Upper lobe of left lung (tissue), 6 donors: ENCODE results near the gene MALRD1. TPM values are rescaled to one million over a fixed set of nuclear protein-coding genes. Genes with fewer than 3 reads are reported as not detected.

Experiments
- ATAC-seq, 2 donors: fragments of 200-7000 bp; cut with Tn5 transposase; one replicate each; pipeline ENCODE4 v1.9.1; 2022; ENCODE audit warnings: mild to moderate bottlenecking in 2 of 2, moderate library complexity in 2 of 2; ENCODE audit not compliant: low FRiP score in 2 of 2
- DNase-seq, 2 donors: peaks; one replicate each; pipeline ENCODE4 v3.0.0-alpha.2; 2019 to 2020
- H3K27ac ChIP-seq, 4 donors: fragments of 200-600 bp; sonication (generic); one replicate each; pipeline ENCODE4 v1.5.1; 2016 to 2019
- H3K27me3 ChIP-seq, 4 donors: fragments of 200-600 bp; sonication (generic); one replicate each; pipeline ENCODE4 v1.5.1; 2017 to 2019
- H3K36me3 ChIP-seq, 4 donors: fragments of 200-600 bp; sonication (generic); one replicate each; pipeline ENCODE4 v1.5.1; 2016 to 2019
- H3K4me1 ChIP-seq, 4 donors: fragments of 200-600 bp; sonication (generic); one replicate each; pipeline ENCODE4 v1.5.1; 2018 to 2019
- H3K4me3 ChIP-seq, 4 donors: fragments of 200-600 bp; sonication (generic); one replicate each; pipeline ENCODE4 v1.5.1; 2017 to 2019; ENCODE audit warnings: mild to moderate bottlenecking in 2 of 4, moderate library complexity in 1 of 4
- H3K9me3 ChIP-seq, 4 donors: fragments of 200-600 bp; sonication (generic); one replicate each; pipeline ENCODE4 v1.5.1; 2018 to 2019
- CTCF ChIP-seq, 6 experiments: fragments of 450-650 bp in 4 of 6; fragments of 200-600 bp in 2 of 6; sonication (generic) in 2 of 6; IDR thresholded peaks; one replicate each; pipeline ENCODE4 v1.5.1; 2016 to 2019; ENCODE audit warnings: antibody characterized with exemption in 6 of 6
- EP300 ChIP-seq, 4 donors: sonication (generic); formaldehyde crosslinking; IDR thresholded peaks; one replicate each; pipeline ENCODE4 v1.5.1; 2017; ENCODE audit warnings: antibody characterized with exemption in 4 of 4, control low read depth in 2 of 4
- POLR2A ChIP-seq, 4 donors: fragments of 450-650 bp; IDR thresholded peaks; one replicate each; pipeline ENCODE4 v1.5.1; 2016 to 2017; ENCODE audit warnings: antibody characterized with exemption in 4 of 4, mild to moderate bottlenecking in 2 of 4
- POLR2AphosphoS5 ChIP-seq, 2 donors: sonication (generic); formaldehyde crosslinking; IDR thresholded peaks; one replicate each; pipeline ENCODE4 v1.5.1; 2017; ENCODE audit warnings: antibody characterized with exemption in 2 of 2
- WGBS, 2 donors: methylation state at CpG; one replicate each; pipeline ENCODE4 v1.1.5; 2017 to 2018; 5-methylcytosine and 5-hydroxymethylcytosine counted together
- total RNA-seq, 6 donors: library from RNA; depleted of rRNA in 4 of 6; stranded (reverse); fragments of >200 nt in 4 of 6; gene quantifications; one replicate each; pipeline versions ENCODE4 v1.1.0 to v1.2.1, GENCODE V29; 2016 to 2021
- donor health status: DM: no; HTN: no; CAD: no; lungs with moderate emphysema.
- donor health status: DM: no; HTN: yes; CAD: no; lungs with severe emphysema.

MALRD1 gene
- total RNA-seq, 6 donors from 2014 or later = 2.7 to 21.0 (median 7.5) TPM

- no peak for ATAC-seq
- Histone ChIP-seq H3K9me3 (no peaks in the 10 kb centered on the region), H3K4me3 (no peak overlapping the region), H3K27ac (no peak overlapping the region), H3K36me3 (no peaks in the 10 kb centered on the region), H3K4me1 (no peaks in the 10 kb centered on the region), H3K27me3 (no peaks in the 10 kb centered on the region)
- TF ChIP-seq POLR2AphosphoS5 (IDR thresholded peaks at IDR 0.05) (no peak), CTCF (IDR thresholded peaks at IDR 0.05) (no peak), EP300 (IDR thresholded peaks at IDR 0.05) (no peak), POLR2A (IDR thresholded peaks at IDR 0.05) (no peak)
- no peak for DNase-seq
- 68 to 76% methylated on average over 3 of the region's 3 CpGs for WGBS, 2 donors
Observed at GRCh38 chr10:19194866-19195265, 146.3 kb downstream of the MALRD1 start.

- DNase-seq (no peak), ATAC-seq (no peak)
- TF ChIP-seq POLR2AphosphoS5 (IDR thresholded peaks at IDR 0.05) (no peak), POLR2A (IDR thresholded peaks at IDR 0.05) (no peak), CTCF (IDR thresholded peaks at IDR 0.05) (no peak), EP300 (IDR thresholded peaks at IDR 0.05) (no peak)
- Histone ChIP-seq H3K4me1 (no peaks in the 10 kb centered on the region), H3K27me3 (no peaks in the 10 kb centered on the region), H3K4me3 (no peak overlapping the region), H3K36me3 (no peaks in the 10 kb centered on the region), H3K27ac (no peak overlapping the region), H3K9me3 (no peaks in the 10 kb centered on the region)
- 70 to 76% methylated on average over 5 of the region's 5 CpGs for WGBS, 2 donors
Observed at GRCh38 chr10:19195698-19196097, 147.1 kb downstream of the MALRD1 start.

- no peak for DNase-seq
- H3K27ac ChIP-seq = no peak overlapping the region
- 77 to 87% methylated on average over 2 of the region's 2 CpGs for WGBS, 2 donors
- no peaks in the 10 kb centered on the region for H3K27me3 ChIP-seq
- no peaks in the 10 kb centered on the region for H3K36me3 ChIP-seq
- no peak for ATAC-seq
- no peaks in the 10 kb centered on the region for H3K4me1 ChIP-seq
- no peak overlapping the region for H3K4me3 ChIP-seq
- TF ChIP-seq EP300 (IDR thresholded peaks at IDR 0.05) (no peak), POLR2A (IDR thresholded peaks at IDR 0.05) (no peak), CTCF (IDR thresholded peaks at IDR 0.05) (no peak), POLR2AphosphoS5 (IDR thresholded peaks at IDR 0.05) (no peak)
- H3K9me3 ChIP-seq = no peaks in the 10 kb centered on the region
Observed at GRCh38 chr10:19200211-19200610, 151.6 kb downstream of the MALRD1 start.

- peak in 1 of 2 donors; percentile 71 for ATAC-seq
- WGBS, 2 donors = 66 to 72% methylated on average over 5 of the region's 5 CpGs
- DNase-seq = no peak
- H3K9me3 ChIP-seq = no peaks in the 10 kb centered on the region
- H3K27ac ChIP-seq = no peak overlapping the region
- H3K4me3 ChIP-seq = peak overlapping the region in 2 of 4 donors; percentile 18 to 30
- no peaks in the 10 kb centered on the region for H3K27me3 ChIP-seq
- H3K4me1 ChIP-seq = no peaks in the 10 kb centered on the region
- no peaks in the 10 kb centered on the region for H3K36me3 ChIP-seq
- TF ChIP-seq POLR2A (IDR thresholded peaks at IDR 0.05) = no peak
- TF ChIP-seq EP300 (IDR thresholded peaks at IDR 0.05) = no peak
- TF ChIP-seq POLR2AphosphoS5 (IDR thresholded peaks at IDR 0.05) = no peak
- peak in 2 of 6 experiments; percentile 11 to 20 for TF ChIP-seq CTCF (IDR thresholded peaks at IDR 0.05)
Observed at GRCh38 chr10:19204246-19204917, 155.8 kb downstream of the MALRD1 start.

GRCh38 chr10:19209319-19209718 lies 160.7 kb downstream of the MALRD1 start:
- DNase-seq (no peak), ATAC-seq (no peak)
- Histone ChIP-seq H3K27ac (no peak overlapping the region), H3K9me3 (no peaks in the 10 kb centered on the region), H3K4me1 (no peaks in the 10 kb centered on the region), H3K27me3 (no peaks in the 10 kb centered on the region), H3K36me3 (no peaks in the 10 kb centered on the region), H3K4me3 (no peak overlapping the region)
- 86 to 88% methylated on average over 3 of the region's 3 CpGs for WGBS, 2 donors
- no peak for TF ChIP-seq CTCF (IDR thresholded peaks at IDR 0.05)
- no peak for TF ChIP-seq EP300 (IDR thresholded peaks at IDR 0.05)
- TF ChIP-seq POLR2A (IDR thresholded peaks at IDR 0.05) = no peak
- TF ChIP-seq POLR2AphosphoS5 (IDR thresholded peaks at IDR 0.05) = no peak
